NCI-H1105 (cell line): ENCODE data around the gene MAIP1.

ENCODE experiments used
- DNase-seq: peaks from one replicate; lab custom pipeline; 2025; lab: John Stamatoyannopoulos, UW

Gene MAIP1

DNA sequence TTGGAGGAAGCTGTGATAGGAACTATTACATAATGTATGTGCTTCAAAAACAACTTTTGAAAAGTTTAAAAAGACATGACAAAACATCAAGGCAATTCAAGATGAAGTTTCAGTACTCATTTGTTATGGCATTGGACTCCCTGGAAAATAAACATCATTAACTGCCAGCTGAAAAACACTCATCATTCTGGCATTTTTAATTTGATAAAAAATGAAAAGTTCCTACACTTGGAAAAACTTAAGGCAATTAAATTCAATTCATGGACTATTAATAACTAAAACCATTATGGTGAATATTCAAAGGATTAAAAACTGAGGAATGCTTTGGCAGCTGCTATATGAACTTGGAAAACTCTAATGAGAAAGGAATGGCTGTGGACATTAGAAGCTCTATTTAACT lies 8.5 kb upstream of the MAIP1 start:
- DNase-seq, result no peak

DNA sequence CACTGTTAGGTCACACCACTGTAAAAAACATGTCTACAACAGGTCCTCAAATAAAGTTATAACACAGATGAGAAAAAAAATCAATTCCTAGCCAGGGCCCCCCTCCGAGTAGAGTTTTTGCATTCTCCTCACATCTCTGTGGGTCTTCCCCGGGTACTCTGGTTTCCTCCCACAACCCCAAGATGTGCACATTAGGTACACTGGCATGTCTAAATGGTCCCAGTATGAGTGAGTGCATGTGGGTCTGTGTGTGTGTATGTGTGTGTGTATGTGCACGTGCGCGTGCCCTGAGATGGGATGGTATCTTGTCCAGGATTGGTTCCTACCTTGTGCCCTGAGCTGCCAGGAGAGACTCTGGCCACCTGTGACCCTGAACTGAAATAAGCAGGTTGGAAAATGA lies 5.0 kb upstream of the MAIP1 start:
- no peak for DNase-seq

DNA sequence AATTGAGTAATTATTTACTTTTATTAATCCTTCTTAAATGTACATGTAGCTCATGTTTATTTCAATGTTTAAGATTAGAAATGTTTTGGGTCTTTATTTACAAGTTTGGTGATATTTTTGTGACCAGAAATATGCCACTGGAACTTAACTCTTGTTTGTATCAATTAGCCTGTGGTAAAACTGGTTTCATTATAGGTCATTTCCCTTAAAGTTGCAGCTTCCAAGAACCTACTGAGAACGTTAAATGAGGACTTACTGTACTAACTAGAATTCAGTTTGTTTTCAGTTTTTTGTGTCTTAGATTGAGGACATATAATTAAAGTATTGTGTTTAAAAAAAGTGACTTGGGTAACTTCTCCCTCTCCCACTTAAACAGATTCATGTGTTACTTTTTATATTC lies 4.4 kb upstream of the MAIP1 start:
- no peak for DNase-seq

DNA sequence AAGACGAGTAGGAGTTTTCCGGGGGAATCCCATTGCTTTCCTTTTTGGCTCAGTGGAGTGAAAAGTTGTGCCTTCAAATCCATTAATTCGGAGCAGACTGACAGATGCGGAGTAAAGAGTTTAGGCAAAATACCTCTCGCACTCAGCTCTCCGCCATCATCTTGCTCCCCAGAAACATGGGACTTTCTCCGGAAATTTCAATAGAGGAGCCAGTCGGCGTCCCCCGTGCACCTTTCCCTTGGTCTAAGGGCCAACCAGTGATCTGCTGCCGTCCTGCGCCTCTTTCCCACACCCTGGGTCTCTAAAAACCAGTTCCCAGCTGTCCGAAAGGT lies 409 bp upstream of the MAIP1 start:
- no peak for DNase-seq

DNA sequence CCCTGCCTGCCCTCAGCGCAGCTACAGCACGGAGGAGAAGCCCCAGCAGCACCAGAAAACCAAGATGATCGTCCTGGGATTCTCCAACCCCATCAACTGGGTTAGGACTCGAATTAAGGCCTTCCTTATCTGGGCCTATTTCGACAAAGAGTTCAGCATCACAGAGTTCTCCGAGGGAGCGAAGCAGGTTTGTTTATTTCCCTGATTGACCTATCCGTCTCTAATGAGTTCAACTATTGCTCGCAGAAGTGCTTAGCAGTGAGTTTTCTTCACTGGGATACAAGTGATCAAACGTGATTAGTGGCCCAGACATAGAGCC lies 639 bp downstream of the MAIP1 start:
- DNase-seq, result no peak

DNA sequence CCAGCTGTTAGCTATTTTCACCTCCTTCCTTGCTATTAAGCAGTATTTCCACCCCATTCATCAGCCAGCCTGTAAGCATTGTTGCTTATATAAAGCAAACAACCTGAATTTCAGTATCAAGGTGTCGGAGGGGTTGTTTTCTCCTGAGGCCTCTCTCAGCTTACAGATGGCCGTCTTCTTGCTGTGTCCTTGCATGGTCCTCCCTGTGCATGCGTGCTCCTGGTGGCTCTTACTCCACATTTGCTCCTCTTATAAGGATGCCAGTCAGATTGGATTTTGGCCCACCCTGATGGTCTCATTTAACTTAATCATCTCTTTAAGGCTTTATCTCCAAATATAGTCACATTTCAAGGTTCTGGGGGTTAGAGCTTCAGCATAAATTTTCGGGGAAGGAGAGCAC lies 2.6 kb downstream of the MAIP1 start:
- DNase-seq, result no peak

DNA sequence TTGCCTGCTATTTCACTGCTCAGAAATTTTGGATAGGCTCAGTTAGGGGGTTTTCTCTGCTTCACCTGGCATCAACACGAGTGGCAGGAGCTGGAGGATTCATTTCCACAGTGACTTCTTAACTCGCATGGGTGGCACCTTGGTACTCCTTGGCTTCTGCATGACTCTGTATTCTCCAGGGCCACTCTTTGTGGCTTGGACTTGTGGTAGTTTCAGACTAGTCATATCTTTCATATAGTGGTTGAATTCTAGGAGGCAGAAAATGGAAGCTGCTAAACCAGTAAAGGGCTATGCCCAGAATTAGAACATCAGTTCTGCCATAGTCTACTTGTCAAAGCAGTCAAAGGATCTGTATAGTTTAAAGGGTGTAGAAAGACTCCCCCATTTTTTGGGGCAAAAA lies 6.8 kb downstream of the MAIP1 start:
- no peak for DNase-seq

DNA sequence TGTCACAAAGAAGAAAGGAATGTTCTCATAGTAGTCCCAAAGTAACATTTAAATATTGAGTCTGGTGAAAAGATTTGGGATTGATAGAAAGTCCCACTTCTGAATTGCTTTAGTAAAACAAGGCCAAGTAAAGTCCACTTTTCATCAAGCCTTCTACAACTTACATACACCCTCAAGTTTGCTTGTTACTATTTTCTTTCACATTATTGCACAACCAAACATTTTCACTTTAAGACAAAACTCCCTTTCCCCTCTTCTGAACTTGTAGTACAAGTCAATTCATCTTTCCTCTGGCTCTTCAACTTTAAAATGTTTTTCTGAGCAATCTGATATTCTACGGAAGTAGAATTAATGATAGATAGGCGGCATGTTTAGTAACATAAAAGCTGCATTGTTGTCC lies 11.0 kb downstream of the MAIP1 start:
- DNase-seq, result no peak

DNA sequence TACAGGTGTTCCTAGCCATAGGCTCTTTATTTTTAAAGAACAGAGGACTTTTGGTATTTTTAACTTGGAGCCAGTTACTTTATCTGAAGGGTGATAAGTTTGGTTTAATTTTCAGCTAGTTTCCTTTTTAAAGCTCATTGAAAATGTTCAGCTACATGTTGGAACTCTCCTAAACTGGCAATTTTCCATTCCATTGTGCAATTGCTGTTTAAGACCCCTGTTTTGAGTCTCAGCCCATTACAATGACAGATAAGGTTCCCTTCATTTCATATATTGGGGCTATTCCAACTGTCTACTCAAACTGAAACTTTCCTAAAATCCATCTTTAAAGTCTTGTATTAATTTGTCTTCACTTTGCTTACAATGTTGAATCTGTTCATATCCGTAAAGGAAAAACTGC lies 11.6 kb downstream of the MAIP1 start:
- DNase-seq, result no peak

DNA sequence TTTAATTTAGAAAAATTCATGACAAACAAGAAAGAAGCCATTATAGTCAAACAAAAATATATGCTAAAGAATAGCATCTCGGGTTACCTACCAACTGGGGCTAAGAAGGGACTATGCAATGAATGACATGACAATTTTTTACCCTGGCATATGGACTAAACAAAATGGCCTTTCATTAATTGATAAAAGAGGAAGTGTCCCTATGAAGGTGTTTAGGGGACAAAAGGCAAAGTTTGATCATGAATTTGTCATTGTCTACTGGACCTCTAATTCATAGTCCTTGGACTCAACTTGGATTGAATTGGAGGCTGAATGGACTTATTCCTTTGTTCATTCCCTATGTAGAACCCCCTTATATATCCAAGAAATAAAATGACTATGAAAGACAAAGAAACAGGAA lies 12.7 kb downstream of the MAIP1 start:
- no peak for DNase-seq

DNA sequence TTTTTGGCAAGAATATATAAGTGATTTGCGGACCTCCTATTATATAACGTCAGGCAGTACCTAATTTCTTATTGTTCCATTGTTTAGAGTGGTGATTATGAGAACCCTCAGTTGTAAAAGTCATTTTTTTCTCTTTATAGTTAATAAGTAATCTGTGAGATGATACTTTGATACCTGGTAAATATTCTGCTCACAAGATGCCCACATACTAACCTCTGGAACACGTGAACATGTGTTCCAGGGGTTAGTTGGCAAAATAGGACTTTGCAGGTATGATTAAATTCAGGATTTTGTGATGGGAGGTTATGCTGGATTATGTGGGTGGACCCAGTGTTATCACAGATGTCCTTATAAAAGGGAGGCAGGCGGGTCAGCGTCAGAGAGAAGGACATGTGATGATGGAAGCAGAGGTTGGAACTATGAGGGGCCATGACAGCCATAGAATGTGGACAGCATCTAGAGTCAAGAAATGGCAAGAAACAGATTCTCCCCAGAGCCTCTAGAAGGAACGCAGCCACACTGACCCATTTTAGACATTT lies 16.8 kb downstream of the MAIP1 start:
- no peak for DNase-seq

DNA sequence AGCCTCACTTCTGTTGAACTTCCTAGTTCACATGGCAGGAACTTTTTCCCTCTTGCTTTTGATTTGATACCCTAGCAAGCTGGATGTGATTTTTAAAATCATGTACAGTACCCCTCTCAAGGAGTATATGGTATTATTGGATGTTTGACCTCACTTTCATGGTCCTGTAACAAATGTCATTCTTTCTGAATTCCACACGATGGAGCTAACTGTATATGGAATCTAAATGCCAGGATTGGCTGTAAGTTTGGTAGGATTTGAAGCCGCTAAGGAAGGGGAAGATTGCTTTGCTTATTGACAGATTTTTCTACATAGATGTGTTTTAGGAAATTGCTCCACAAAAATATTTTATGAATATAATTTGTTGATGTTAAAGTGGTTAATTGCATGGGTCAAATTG lies 18.3 kb downstream of the MAIP1 start:
- DNase-seq, result no peak

DNA sequence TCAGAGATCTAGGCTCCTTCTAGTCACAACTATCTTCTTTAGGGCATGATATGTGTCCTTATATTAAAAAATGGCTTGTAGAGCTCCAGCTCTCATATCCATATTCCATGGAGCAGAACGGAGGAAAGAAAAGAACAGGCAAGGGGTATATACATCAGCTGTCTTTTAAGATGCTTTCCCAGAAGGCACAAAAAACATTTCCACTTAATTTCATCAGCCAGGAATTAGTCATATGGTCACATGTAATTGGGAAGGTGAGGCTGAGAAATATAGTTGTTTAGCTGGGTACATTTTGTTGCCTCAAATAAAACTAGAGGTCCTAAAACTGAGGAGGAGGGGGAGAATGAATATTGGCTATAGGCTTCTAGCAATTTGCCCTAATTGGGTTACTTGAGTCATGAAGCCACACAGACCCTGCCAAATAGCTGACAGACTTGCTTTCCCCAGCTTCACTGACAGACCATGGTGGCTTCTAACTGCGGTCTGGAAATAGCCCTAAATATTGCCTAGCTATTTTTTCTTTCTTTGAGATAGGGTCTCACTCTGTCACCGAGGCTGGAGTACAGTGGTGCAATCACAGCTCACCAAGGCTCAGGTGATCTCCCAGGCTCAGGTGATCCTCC lies 20.0 kb downstream of the MAIP1 start:
- no peak for DNase-seq

DNA sequence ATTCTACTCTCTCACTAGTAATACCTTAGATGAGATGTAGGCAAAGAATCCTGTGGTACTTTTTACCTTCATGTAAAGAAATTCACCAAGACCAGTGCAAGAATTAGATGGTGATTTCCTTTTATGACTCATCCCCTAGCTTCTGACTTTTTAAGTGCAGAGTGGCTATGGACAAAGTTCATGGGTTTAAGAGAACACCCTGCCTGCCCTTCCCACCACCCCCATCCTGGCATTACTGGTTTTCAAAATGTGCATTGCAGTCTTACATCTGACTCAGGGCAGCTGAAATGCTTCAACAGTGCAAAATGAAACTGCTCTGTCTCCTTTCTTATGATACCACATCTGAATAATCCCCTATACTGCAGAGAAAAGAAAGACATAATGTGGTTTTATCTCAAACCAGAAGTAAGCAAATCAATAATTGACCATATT lies 22.6 kb downstream of the MAIP1 start:
- DNase-seq, result no peak

DNA sequence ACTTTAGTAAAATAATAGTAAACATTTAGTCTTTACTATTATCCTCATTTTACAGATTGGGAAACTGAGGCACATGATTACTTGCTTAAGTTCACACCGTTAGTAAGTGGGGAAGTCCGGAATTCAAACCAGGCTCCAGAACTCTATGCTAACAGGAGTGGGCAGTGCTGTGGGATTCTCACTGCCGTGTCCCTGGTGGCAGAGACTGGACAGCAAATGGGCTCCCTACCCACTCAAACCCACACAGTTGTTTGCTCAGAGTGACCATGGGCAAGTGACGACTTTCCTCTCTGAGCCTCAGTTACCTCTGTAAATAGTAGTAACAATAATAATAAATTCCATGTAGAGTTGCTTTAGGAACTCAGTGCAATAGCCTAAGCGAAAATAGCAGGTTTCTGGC lies 24.0 kb downstream of the MAIP1 start:
- no peak for DNase-seq

DNA sequence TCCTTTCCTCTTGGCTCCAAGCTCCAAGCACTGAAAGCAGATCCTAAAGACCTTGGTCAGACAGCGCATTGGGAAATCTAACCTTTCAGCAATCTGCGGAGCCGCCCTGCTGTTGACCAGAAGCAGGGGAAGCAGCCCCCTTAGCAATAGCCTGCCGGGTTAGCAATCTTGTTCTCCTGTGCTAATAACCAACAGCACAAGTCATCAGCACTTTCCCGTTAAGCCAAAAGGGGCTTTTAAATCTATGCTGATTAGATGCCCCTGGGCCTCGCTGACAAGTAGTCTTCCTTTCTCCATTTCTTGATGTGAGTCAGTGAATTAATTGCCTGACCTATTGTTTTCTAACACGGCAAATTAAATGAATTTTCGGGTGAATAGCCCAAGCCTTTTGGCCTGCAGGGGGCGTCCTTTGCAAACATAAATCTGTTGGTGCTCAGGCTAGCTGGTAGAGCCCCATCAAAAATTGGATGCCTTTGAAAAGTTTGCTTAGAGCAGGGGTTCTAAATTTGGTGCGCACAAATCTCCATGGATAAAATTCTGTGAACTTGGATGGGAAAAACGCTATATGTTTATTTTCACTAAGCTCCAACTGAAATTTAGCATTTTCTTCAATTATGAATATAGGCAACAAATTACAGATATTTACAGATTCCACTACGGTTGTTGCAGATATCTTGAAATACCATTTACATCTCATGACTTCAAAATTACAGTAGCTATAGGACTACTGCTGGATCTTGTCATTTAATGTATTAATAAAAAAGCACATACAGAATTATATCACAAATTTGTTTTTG lies 24.6 kb downstream of the MAIP1 start:
- DNase-seq, result peak; percentile 52

DNA sequence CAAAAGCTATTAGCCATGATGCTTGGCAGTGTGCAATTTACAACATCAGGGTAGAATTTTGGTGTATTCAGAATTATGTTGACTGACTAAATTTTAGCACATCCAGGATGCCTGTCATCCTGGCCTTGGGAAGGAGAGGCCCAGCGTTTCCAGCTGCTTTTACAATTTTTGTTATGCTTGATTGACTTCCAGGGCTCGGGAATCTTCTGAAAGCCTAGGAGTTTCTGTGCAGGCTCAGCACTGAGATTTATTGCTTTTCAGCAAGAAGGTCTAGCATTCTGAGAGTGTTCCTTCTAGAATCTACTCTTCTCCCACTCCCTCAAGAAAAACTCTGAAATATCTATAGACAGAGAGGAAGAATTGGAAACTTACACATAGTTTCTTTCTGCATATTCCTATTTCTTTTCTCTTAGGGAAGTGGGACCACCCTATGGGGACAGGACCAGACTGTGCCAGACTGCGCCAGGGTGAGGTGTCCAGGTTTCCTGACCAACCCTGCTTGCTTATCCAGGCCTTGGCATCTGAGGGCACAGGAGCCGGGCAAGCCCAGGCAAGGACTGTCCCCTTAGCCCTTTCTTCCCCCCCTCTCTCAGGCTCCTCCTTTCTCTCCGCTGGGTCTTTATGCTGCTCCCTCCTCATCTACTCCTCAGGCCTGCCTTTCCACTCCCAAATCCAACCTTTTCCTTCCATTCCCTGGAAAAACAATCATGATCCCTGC lies 26.9 kb downstream of the MAIP1 start:
- no peak for DNase-seq

DNA sequence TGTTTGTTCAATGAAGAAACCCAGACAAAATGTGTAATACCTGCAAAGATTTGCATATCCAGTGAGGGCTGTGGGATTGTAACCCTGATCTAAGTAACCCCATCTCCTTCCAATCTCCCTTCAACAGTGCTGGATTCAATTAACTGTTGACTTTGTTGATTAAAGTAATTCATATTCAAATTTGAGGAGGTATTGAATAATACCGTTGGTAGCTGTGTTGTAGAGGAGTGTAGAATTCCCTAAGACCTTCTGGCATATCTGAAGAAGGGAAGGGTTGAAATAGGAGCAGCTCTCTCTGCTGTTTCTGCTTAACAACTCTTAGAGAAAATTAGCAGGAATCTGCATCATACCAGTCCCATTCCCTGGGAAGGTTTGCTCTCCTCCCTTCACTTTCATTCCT lies 28.2 kb downstream of the MAIP1 start:
- no peak for DNase-seq

DNA sequence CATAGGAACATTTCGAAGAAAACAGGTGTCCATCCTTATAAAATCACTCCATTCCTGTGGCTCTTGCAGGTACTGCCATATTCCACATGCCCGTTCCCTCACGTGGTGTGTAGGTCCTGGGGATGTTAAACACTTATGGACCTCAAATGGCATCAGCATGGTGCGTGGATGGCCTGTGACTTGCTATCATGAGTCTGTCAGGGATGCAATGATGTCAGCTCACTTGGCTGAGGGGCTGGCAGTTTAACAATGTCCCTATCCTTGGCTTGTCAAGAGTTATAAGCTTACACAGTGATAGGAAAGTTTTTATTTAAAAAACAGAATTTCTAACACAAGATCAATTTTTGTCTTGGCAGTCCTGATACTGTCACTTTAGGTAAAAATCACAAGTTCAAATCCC lies 28.8 kb downstream of the MAIP1 start:
- no peak for DNase-seq

DNA sequence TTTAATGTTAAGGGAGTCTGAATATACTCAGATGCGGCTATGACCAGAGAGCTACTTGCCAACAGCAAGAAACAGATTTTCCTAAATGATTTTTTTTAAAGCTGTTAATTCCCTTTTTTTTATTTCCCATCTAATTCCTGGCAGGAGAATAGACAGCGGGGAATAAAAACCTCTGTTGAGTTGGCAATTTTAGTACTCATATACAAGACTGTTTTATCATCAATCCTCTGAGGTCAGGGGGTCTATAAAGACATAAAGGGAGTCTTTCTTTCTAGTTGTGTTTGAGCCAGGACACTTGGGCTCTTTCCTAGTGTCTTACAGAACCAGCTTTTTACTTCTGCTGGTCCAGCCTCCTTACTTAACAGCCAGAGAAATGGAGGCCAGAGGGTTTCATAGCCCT lies 29.4 kb downstream of the MAIP1 start:
- DNase-seq, result no peak

DNA sequence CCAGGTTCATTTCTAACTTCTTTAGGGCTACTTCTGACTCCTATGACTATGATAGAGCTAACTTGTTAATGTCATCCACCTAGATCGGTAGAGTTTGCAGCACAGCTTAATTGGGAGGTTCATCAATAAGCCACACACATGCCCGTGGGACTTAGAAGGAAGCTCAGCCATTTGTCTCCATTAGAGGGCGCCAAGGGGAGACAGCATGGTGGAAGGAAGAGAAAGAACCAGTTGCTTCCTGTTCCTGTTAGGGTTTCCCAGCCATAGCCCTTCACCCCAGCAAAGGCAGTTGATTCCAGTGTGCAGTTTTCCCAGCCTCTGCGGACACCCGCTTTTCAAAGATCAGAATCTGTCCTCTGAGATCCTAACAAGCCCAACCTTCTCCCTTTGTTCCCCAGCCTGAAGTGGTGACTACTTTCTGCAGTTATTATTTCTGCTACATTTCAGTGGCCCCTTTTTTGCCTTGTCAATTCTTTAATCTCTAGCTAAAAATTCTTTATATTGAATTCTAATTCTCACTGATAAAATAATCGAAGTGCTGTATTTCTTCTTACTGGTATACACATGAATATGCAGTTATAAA lies 30.3 kb downstream of the MAIP1 start:
- peak; percentile 15 for DNase-seq

DNA sequence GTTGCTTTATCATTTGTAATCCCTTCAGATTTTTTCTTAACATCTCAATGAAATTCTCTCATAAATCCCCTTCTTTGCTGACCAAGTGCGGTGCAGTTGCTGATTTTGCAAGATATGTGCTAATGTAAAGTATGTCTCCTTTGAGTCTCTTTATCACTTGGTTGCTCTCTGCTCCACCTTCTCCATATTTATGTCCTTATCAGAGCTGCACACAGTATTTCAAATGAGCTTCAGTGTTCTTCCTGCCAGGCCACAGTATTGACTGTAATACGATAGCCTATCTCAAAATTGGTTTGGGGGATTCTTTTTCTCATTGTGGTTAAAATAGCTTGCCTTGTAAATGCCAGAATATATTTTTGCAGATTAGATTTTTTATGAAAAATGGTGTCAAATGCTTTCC lies 32.2 kb downstream of the MAIP1 start:
- no peak for DNase-seq

DNA sequence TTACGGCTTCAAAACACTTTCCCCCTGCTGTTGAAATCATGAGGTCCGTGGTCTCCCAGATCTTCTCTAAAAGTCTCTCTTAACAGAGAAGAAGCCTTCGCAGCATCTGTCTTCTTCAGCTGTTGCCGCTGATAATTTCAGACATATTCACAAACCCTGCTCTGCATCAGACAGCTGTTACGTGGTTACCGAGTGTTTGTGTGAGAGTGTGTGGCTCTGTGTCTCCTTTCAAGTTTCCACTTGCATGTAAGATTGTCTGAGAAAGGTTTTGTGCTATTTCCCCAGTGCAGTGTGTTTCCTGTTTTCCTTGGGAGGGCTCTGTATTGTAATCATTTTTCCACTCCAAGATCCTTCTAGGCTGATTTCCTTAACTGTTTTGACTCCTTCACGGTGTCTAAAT lies 32.8 kb downstream of the MAIP1 start:
- no peak for DNase-seq
